Thyroid gland (tissue), 4 donors: ENCODE data around the gene SYNE4.

Experiments
- CTCF ChIP-seq, 6 experiments: fragments of 200-600 bp in 3 of 6; fragments of 450-650 bp in 3 of 6; sonication (generic) in 3 of 6; IDR thresholded peaks; one replicate each; pipeline ENCODE4 v1.5.1; 2016 to 2019; ENCODE audit warnings: antibody characterized with exemption in 6 of 6, mild to moderate bottlenecking in 2 of 6, inconsistent platforms in 1 of 6, moderate library complexity in 1 of 6
- POLR2A ChIP-seq, 2 donors: fragments of 450-650 bp; IDR thresholded peaks; one replicate each; pipeline ENCODE4 v1.6.1; 2017; ENCODE audit warnings: antibody characterized with exemption in 2 of 2, mild to moderate bottlenecking in 2 of 2, moderate library complexity in 1 of 2

GRCh38 chr19:35975608-35976214 lies 32.9 kb downstream of the SYNE4 start:
- TF ChIP-seq CTCF (IDR thresholded peaks at IDR 0.05) (no peak), POLR2A (IDR thresholded peaks at IDR 0.05) (no peak)
